T47D (cell line): ENCODE measurements around the gene TPMT.

Source experiments
- DNase-seq, 2 experiments: peaks; one replicate each; pipeline versions ENCODE4 v3.0.0 to v3.0.0-alpha.2; 2011 to 2012; ENCODE audit warnings: low read depth in 1 of 2, low spot score in 1 of 2
- JUND ChIP-seq: IDR thresholded peaks from 2 replicates; pipeline ENCODE4 v1.6.1; 2012; ENCODE audit warnings: low read depth
- in situ Hi-C: cut with HindIII; loops from 2 replicates; pipeline ENCODE4 v1.10.0; 2016; ENCODE audit warnings: low sequenced_read_pairs, low pct_unique_long_range_greater_than_20kb

The TPMT gene

GRCh38 chr6:18121580-18122127 is 33.2 kb downstream of the TPMT start:
- in situ Hi-C loops, result no loop called here
- TF ChIP-seq JUND, result no peak
- DNase-seq, result no peak

GRCh38 chr6:18119236-18119635 is 35.6 kb downstream of the TPMT start:
- no peak for TF ChIP-seq JUND
- no peak for DNase-seq
- in situ Hi-C loops, result no loop called here

- in situ Hi-C loops, result no loop called here
- no peak for TF ChIP-seq JUND
- DNase-seq, result no peak
Measured at GRCh38 chr6:18118330-18118729, 36.5 kb downstream of the TPMT start.

DNA sequence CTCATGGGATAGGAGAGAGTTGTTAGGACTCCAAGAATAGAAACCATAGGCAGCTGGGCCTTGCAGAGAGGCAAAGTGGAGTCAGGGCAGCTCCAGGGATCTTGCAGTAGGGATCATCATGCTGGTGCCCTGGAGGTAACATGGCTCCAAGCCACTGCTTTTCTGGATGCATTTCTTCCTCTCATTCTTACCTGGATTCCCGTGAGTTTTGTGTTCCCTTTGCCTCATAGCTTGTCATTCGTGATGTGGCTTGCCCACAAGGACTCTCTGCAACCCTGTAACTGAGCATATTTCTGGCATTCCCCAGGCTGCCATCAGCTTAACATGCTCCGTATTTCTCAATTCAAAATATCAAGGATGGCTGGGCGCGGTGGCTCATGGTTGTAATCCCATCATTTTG is 37.7 kb downstream of the TPMT start:
- in situ Hi-C loops, result no loop called here
- DNase-seq, result no peak
- TF ChIP-seq JUND, result no peak

GRCh38 chr6:18115356-18115755 is 39.5 kb downstream of the TPMT start:
- in situ Hi-C loops, result no loop called here
- DNase-seq, result no peak
- no peak for TF ChIP-seq JUND

- no peak for TF ChIP-seq JUND
- DNase-seq, result no peak
- in situ Hi-C loops, result no loop called here
Measured at GRCh38 chr6:18110162-18110561, 44.7 kb downstream of the TPMT start.

GRCh38 chr6:18107061-18107460 is 47.8 kb downstream of the TPMT start:
- DNase-seq, result no peak
- TF ChIP-seq JUND, result no peak
- in situ Hi-C loops, result no loop called here

DNA sequence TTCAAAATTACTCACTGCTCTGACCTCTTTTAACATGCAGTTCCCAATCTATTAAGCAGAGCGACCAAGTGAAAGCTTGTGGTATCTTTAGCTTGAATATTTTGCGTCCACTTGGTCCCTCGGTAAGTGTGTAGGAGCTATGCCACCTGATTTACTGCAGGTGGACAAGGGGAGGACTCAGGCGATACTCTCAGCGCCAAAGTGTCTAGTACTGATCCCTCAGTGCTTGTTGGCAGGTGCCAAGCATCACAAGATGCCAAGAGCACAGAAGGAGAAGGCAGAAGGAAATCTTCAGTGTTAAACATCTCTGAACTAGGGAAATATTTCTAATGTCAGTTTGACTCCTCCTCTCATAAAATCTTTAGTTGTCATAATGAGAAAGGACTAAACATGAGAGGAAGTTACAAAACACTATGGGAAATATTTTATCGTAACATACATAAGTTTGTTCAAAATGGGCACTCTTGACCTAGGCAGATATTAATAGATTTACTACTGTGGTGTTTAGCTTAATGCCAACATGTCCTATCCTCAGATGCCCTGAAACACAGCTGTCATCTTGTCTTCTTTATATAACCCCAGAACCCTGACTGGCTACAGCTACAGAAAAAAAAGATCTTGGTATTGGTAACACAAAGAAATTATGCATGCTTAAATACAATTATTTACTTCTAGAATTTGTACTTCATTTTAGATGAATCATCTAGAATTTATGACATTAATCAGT is 51.9 kb downstream of the TPMT start:
- no peak for TF ChIP-seq JUND
- DNase-seq, result no peak
- in situ Hi-C loops, result no loop called here

DNA sequence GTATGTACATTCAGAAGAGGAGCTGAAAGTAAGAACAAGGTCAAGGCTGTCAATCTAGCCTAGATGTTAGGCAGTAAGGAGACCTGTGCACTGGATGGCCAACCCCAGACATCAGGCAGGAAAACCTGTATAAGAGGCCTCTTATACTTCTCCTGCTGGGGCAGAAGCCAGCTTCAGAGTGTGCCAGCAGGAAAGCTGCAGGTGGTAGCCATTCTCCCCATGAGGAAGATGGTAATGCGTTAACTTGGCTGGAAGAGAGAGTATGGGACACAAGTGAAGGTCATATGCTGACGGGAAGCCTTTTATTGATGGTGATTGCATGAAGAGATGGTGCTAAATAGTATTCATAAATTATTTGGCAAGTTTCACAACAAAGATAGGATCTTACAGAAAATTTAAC is 53.0 kb downstream of the TPMT start:
- DNase-seq, result no peak
- in situ Hi-C loops, result no loop called here
- TF ChIP-seq JUND, result no peak

DNA sequence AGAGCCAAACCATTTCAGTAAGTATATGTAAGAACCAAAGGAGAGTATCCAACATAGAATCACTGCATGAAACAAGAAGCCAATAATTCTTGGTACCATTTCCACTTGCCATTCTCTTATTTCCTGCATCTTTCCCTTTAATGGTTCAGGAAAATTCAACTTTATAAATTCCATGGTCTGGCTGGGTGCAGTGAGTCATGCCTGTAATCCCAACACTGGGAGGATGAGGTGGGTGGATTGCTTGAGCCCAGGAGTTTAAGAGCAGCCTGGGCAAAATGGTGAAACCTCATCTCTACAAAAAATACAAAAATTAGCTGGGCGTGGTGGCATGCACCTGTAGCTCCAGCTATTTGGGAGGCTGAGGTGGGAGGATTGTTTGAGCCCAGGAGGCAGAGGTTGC is 53.6 kb downstream of the TPMT start:
- no peak for TF ChIP-seq JUND
- DNase-seq, result no peak
- in situ Hi-C loops, result no loop called here

GRCh38 chr6:18100296-18100695 is 54.6 kb downstream of the TPMT start:
- in situ Hi-C loops, result no loop called here
- DNase-seq, result no peak
- no peak for TF ChIP-seq JUND

GRCh38 chr6:18099511-18099910 is 55.4 kb downstream of the TPMT start:
- no peak for DNase-seq
- in situ Hi-C loops, result no loop called here
- TF ChIP-seq JUND, result no peak

DNA sequence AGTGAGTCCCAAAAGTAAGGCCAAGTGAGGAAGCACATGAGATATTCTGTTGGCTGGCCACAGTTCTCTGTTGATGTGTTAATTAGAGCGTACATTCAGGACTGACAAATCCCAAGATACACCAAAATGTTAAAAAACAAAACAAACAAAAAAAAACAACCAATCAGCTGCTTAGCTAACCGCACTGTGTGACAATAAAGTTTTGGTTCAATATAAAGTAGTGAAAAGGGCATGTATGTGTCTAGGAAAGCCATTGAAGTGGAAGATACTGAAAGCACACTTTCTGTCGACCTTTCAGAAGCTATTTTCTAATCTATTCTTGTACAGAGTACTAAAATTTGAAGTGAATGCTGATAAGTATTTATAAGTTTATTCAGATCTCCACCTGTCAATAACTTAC is 58.5 kb downstream of the TPMT start:
- no peak for TF ChIP-seq JUND
- DNase-seq, result no peak
- in situ Hi-C loops, result no loop called here

DNA sequence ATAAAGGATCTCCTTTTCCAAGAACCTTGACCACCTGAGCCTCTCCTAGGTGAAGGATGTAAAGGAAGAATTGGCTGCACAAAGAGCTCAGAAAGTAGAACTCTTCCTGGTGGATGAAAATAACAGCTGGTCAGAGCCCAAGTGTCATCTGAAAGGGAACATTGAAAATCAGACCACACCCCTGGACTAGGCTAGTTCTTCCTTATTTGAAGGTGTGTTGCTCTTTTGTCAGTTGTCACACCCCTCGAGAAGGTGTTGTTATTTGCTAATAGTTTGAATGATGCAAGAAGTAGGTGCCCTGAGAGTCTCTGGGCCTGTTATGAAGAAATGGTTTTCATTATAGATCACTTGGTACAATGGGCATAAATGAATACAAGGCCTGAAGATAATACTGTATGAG is 63.5 kb downstream of the TPMT start:
- TF ChIP-seq JUND, result no peak
- no peak for DNase-seq
- in situ Hi-C loops, result no loop called here
